Loucy (cell line): ENCODE data around the gene CNBD2.

Source experiments
- CTCF ChIP-seq: fragments of 200-600 bp; sonication (generic); conservative IDR thresholded peaks from 2 replicates; pipeline ENCODE4 v1.5.1; 2014; ENCODE audit warnings: mild to moderate bottlenecking, antibody characterized with exemption, low read length
- EZH2phosphoT487 ChIP-seq: fragments of 200-600 bp; IDR thresholded peaks from 2 replicates; pipeline ENCODE4 v1.6.1; 2018; ENCODE audit warnings: antibody characterized with exemption, mild to moderate bottlenecking, moderate library complexity, borderline replicate concordance

- TF ChIP-seq CTCF (no peak), EZH2phosphoT487 (no peak)
Measured at GRCh38 chr20:36043892-36044515, 75.6 kb downstream of the CNBD2 start.
